Liver (tissue), 3 donors: ENCODE results near the gene CCDC167.

Experiments used
- ATF3 ChIP-seq: IDR thresholded peaks from 2 replicates; pipeline ENCODE4 v1.6.1; 2016; ENCODE audit warnings: antibody characterized with exemption
- CTCF ChIP-seq: fragments of 150-350 bp; IDR thresholded peaks from 2 replicates; pipeline ENCODE4 v1.5.1; 2017; ENCODE audit warnings: improper control_type of control experiment, low read depth, low read length; ENCODE audit not compliant: missing input control
- NR2F2 ChIP-seq: IDR thresholded peaks from 2 replicates; pipeline ENCODE4 v1.6.1; 2016; ENCODE audit warnings: antibody characterized with exemption
- donor health status: healthy.
- donor health status: healthy.

- no peak for TF ChIP-seq ATF3
- TF ChIP-seq CTCF: no peak
- TF ChIP-seq NR2F2: no peak
Observed at GRCh38 chr6:37481711-37482605, 17.7 kb downstream of the CCDC167 start.
